ENCODE data around the gene CXCR6.
A peak's percentile ranks its signal among the peaks of the same experiment; 100 is the strongest.

Gene CXCR6

GRCh38 chr3:45922039-45922326, 21.3 kb upstream of the CXCR6 start:
- DNase-seq (ENCODE audit: low read depth in 2 of 2): no peak

- no peak for DNase-seq (ENCODE audit: low read depth in 2 of 2)
These were observed 20.2 kb upstream of the CXCR6 start for GRCh38 chr3:45922950-45923590.

GRCh38 chr3:45923755-45924154, 19.5 kb upstream of the CXCR6 start:
- no peak for DNase-seq (ENCODE audit: low read depth in 2 of 2)

- no peak for DNase-seq (ENCODE audit: low read depth in 2 of 2)
These were observed 15.4 kb upstream of the CXCR6 start for GRCh38 chr3:45927881-45928280.

GRCh38 chr3:45929042-45929679, 14.1 kb upstream of the CXCR6 start:
- no peak for DNase-seq (ENCODE audit: low read depth in 2 of 2)

GRCh38 chr3:45931496-45931895, 11.8 kb upstream of the CXCR6 start:
- DNase-seq (ENCODE audit: low read depth in 2 of 2): no peak

- DNase-seq (ENCODE audit: low read depth in 2 of 2): no peak
These were observed 11.2 kb upstream of the CXCR6 start for GRCh38 chr3:45932112-45932511.

- no peak for DNase-seq (ENCODE audit: low read depth in 2 of 2)
These were observed 9.7 kb upstream of the CXCR6 start for GRCh38 chr3:45933591-45933990.

- DNase-seq (ENCODE audit: low read depth in 2 of 2): no peak
These were observed 7.0 kb upstream of the CXCR6 start for GRCh38 chr3:45936261-45936660.

GRCh38 chr3:45937206-45938042, 5.8 kb upstream of the CXCR6 start:
- DNase-seq (ENCODE audit: low read depth in 2 of 2): no peak

- DNase-seq (ENCODE audit: low read depth in 2 of 2): no peak
These were observed 5.2 kb upstream of the CXCR6 start for GRCh38 chr3:45938043-45938435.

GRCh38 chr3:45938864-45939263, 4.4 kb upstream of the CXCR6 start:
- DNase-seq (ENCODE audit: low read depth in 2 of 2): peak; percentile 54 to 56

GRCh38 chr3:45939341-45939771, 3.9 kb upstream of the CXCR6 start:
- DNase-seq (ENCODE audit: low read depth in 2 of 2): no peak

GRCh38 chr3:45940004-45940780, 3.1 kb upstream of the CXCR6 start:
- DNase-seq (ENCODE audit: low read depth in 2 of 2): no peak

GRCh38 chr3:45940781-45941365, 2.4 kb upstream of the CXCR6 start:
- no peak for DNase-seq (ENCODE audit: low read depth in 2 of 2)

GRCh38 chr3:45942051-45942825, 1.0 kb upstream of the CXCR6 start:
- no peak for DNase-seq (ENCODE audit: low read depth in 2 of 2)

GRCh38 chr3:45944830-45945620, 1.8 kb downstream of the CXCR6 start:
- no peak for DNase-seq (ENCODE audit: low read depth in 2 of 2)

- no peak for DNase-seq (ENCODE audit: low read depth in 2 of 2)
These were observed 3.0 kb downstream of the CXCR6 start for GRCh38 chr3:45946307-45946706.

GRCh38 chr3:45946875-45947274, 3.6 kb downstream of the CXCR6 start:
- DNase-seq (ENCODE audit: low read depth in 2 of 2): no peak

- no peak for DNase-seq (ENCODE audit: low read depth in 2 of 2)
These were observed 4.1 kb downstream of the CXCR6 start for GRCh38 chr3:45947361-45947760.
